ENCODE measurements around the gene GHR.

The GHR gene

GRCh38 chr5:42555797-42556196, 132.6 kb downstream of the GHR start:
- peaks cover 0 to under 1% of the 10 kb centered on the region in 2 donors for H3K9me3 ChIP-seq (ENCODE audit: control insufficient read depth in 2 of 2, low read length in 2 of 2)
- H3K27ac ChIP-seq (ENCODE audit: low read depth in 2 of 2, low read length in 2 of 2), result no peak overlapping the region
- H3K27me3 ChIP-seq (ENCODE audit: control insufficient read depth in 2 of 2, insufficient read depth in 2 of 2, low read length in 2 of 2), result no peaks in the 10 kb centered on the region
- no peaks in the 10 kb centered on the region for H3K36me3 ChIP-seq (ENCODE audit: control insufficient read depth in 2 of 2, insufficient read depth in 2 of 2, low read length in 2 of 2)
- H3K9ac ChIP-seq (ENCODE audit: low read depth in 1 of 2, low read length in 2 of 2), result no peak overlapping the region
- H3K4me3 ChIP-seq (ENCODE audit: low read length in 2 of 2), result no peak overlapping the region
- H3K4me1 ChIP-seq (ENCODE audit: control insufficient read depth in 2 of 2, insufficient read depth in 2 of 2, low read length in 2 of 2), result no peaks in the 10 kb centered on the region

- no peak overlapping the region for H3K27ac ChIP-seq (ENCODE audit: low read depth in 2 of 2, low read length in 2 of 2)
- no peaks in the 10 kb centered on the region for H3K4me1 ChIP-seq (ENCODE audit: control insufficient read depth in 2 of 2, insufficient read depth in 2 of 2, low read length in 2 of 2)
- H3K4me3 ChIP-seq (ENCODE audit: low read length in 2 of 2), result no peak overlapping the region
- peaks cover 0 to 2% of the 10 kb centered on the region in 2 donors for H3K9me3 ChIP-seq (ENCODE audit: control insufficient read depth in 2 of 2, low read length in 2 of 2)
- no peaks in the 10 kb centered on the region for H3K36me3 ChIP-seq (ENCODE audit: control insufficient read depth in 2 of 2, insufficient read depth in 2 of 2, low read length in 2 of 2)
- no peaks in the 10 kb centered on the region for H3K27me3 ChIP-seq (ENCODE audit: control insufficient read depth in 2 of 2, insufficient read depth in 2 of 2, low read length in 2 of 2)
- no peak overlapping the region for H3K9ac ChIP-seq (ENCODE audit: low read depth in 1 of 2, low read length in 2 of 2)
Observed at GRCh38 chr5:42557689-42558088, 134.4 kb downstream of the GHR start.

- H3K9ac ChIP-seq (ENCODE audit: low read depth in 1 of 2, low read length in 2 of 2), result no peak overlapping the region
- no peaks in the 10 kb centered on the region for H3K36me3 ChIP-seq (ENCODE audit: control insufficient read depth in 2 of 2, insufficient read depth in 2 of 2, low read length in 2 of 2)
- H3K9me3 ChIP-seq (ENCODE audit: control insufficient read depth in 2 of 2, low read length in 2 of 2), result peaks cover 0 to 2% of the 10 kb centered on the region in 2 donors
- H3K4me1 ChIP-seq (ENCODE audit: control insufficient read depth in 2 of 2, insufficient read depth in 2 of 2, low read length in 2 of 2), result no peaks in the 10 kb centered on the region
- H3K4me3 ChIP-seq (ENCODE audit: low read length in 2 of 2), result no peak overlapping the region
- no peaks in the 10 kb centered on the region for H3K27me3 ChIP-seq (ENCODE audit: control insufficient read depth in 2 of 2, insufficient read depth in 2 of 2, low read length in 2 of 2)
- no peak overlapping the region for H3K27ac ChIP-seq (ENCODE audit: low read depth in 2 of 2, low read length in 2 of 2)
Observed at GRCh38 chr5:42561656-42562055, 138.4 kb downstream of the GHR start.

- Histone ChIP-seq H3K36me3 (ENCODE audit: control insufficient read depth in 2 of 2, insufficient read depth in 2 of 2, low read length in 2 of 2) (no peaks in the 10 kb centered on the region), H3K4me3 (ENCODE audit: low read length in 2 of 2) (no peak overlapping the region), H3K9ac (ENCODE audit: low read depth in 1 of 2, low read length in 2 of 2) (no peak overlapping the region), H3K27ac (ENCODE audit: low read depth in 2 of 2, low read length in 2 of 2) (no peak overlapping the region), H3K4me1 (ENCODE audit: control insufficient read depth in 2 of 2, insufficient read depth in 2 of 2, low read length in 2 of 2) (no peaks in the 10 kb centered on the region), H3K27me3 (ENCODE audit: control insufficient read depth in 2 of 2, insufficient read depth in 2 of 2, low read length in 2 of 2) (no peaks in the 10 kb centered on the region), H3K9me3 (ENCODE audit: control insufficient read depth in 2 of 2, low read length in 2 of 2) (peaks cover 0 to 2% of the 10 kb centered on the region in 2 donors)
Observed at GRCh38 chr5:42564689-42565356, 141.6 kb downstream of the GHR start.

- H3K4me3 ChIP-seq (ENCODE audit: low read length in 2 of 2), result no peak overlapping the region
- H3K27ac ChIP-seq (ENCODE audit: low read depth in 2 of 2, low read length in 2 of 2), result no peak overlapping the region
Observed at GRCh38 chr5:42566652-42567295, 143.5 kb downstream of the GHR start.

GRCh38 chr5:42569325-42569724, 146.1 kb downstream of the GHR start:
- Histone ChIP-seq H3K9me3 (ENCODE audit: control insufficient read depth in 2 of 2, low read length in 2 of 2) (no peaks in the 10 kb centered on the region), H3K27ac (ENCODE audit: low read depth in 2 of 2, low read length in 2 of 2) (no peak overlapping the region), H3K36me3 (ENCODE audit: control insufficient read depth in 2 of 2, insufficient read depth in 2 of 2, low read length in 2 of 2) (no peaks in the 10 kb centered on the region), H3K4me3 (ENCODE audit: low read length in 2 of 2) (no peak overlapping the region), H3K9ac (ENCODE audit: low read depth in 1 of 2, low read length in 2 of 2) (no peak overlapping the region), H3K4me1 (ENCODE audit: control insufficient read depth in 2 of 2, insufficient read depth in 2 of 2, low read length in 2 of 2) (no peaks in the 10 kb centered on the region), H3K27me3 (ENCODE audit: control insufficient read depth in 2 of 2, insufficient read depth in 2 of 2, low read length in 2 of 2) (no peaks in the 10 kb centered on the region)

More at GRCh38 chr5:42566652-42567295, 143.5 kb downstream of the GHR start:
- Histone ChIP-seq H3K9me3 (ENCODE audit: control insufficient read depth in 2 of 2, low read length in 2 of 2) (no peaks in the 10 kb centered on the region), H3K9ac (ENCODE audit: low read depth in 1 of 2, low read length in 2 of 2) (no peak overlapping the region), H3K4me1 (ENCODE audit: control insufficient read depth in 2 of 2, insufficient read depth in 2 of 2, low read length in 2 of 2) (no peaks in the 10 kb centered on the region), H3K36me3 (ENCODE audit: control insufficient read depth in 2 of 2, insufficient read depth in 2 of 2, low read length in 2 of 2) (no peaks in the 10 kb centered on the region), H3K27me3 (ENCODE audit: control insufficient read depth in 2 of 2, insufficient read depth in 2 of 2, low read length in 2 of 2) (no peaks in the 10 kb centered on the region)

GRCh38 chr5:42569953-42570548, 146.8 kb downstream of the GHR start:
- Histone ChIP-seq H3K4me3 (ENCODE audit: low read length in 2 of 2) (no peak overlapping the region), H3K9me3 (ENCODE audit: control insufficient read depth in 2 of 2, low read length in 2 of 2) (no peaks in the 10 kb centered on the region), H3K36me3 (ENCODE audit: control insufficient read depth in 2 of 2, insufficient read depth in 2 of 2, low read length in 2 of 2) (no peaks in the 10 kb centered on the region), H3K27me3 (ENCODE audit: control insufficient read depth in 2 of 2, insufficient read depth in 2 of 2, low read length in 2 of 2) (no peaks in the 10 kb centered on the region), H3K9ac (ENCODE audit: low read depth in 1 of 2, low read length in 2 of 2) (no peak overlapping the region), H3K4me1 (ENCODE audit: control insufficient read depth in 2 of 2, insufficient read depth in 2 of 2, low read length in 2 of 2) (no peaks in the 10 kb centered on the region), H3K27ac (ENCODE audit: low read depth in 2 of 2, low read length in 2 of 2) (no peak overlapping the region)

GRCh38 chr5:42570966-42571960, 148.0 kb downstream of the GHR start:
- Histone ChIP-seq H3K9ac (ENCODE audit: low read depth in 1 of 2, low read length in 2 of 2) (no peak overlapping the region), H3K4me1 (ENCODE audit: control insufficient read depth in 2 of 2, insufficient read depth in 2 of 2, low read length in 2 of 2) (no peaks in the 10 kb centered on the region)

GRCh38 chr5:42572313-42572712, 149.1 kb downstream of the GHR start:
- Histone ChIP-seq H3K27me3 (ENCODE audit: control insufficient read depth in 2 of 2, insufficient read depth in 2 of 2, low read length in 2 of 2) (no peaks in the 10 kb centered on the region), H3K4me3 (ENCODE audit: low read length in 2 of 2) (no peak overlapping the region), H3K36me3 (ENCODE audit: control insufficient read depth in 2 of 2, insufficient read depth in 2 of 2, low read length in 2 of 2) (no peaks in the 10 kb centered on the region), H3K27ac (ENCODE audit: low read depth in 2 of 2, low read length in 2 of 2) (no peak overlapping the region), H3K9me3 (ENCODE audit: control insufficient read depth in 2 of 2, low read length in 2 of 2) (no peaks in the 10 kb centered on the region), H3K4me1 (ENCODE audit: control insufficient read depth in 2 of 2, insufficient read depth in 2 of 2, low read length in 2 of 2) (no peaks in the 10 kb centered on the region), H3K9ac (ENCODE audit: low read depth in 1 of 2, low read length in 2 of 2) (no peak overlapping the region)

More at GRCh38 chr5:42570966-42571960, 148.0 kb downstream of the GHR start:
- no peaks in the 10 kb centered on the region for H3K9me3 ChIP-seq (ENCODE audit: control insufficient read depth in 2 of 2, low read length in 2 of 2)
- H3K4me3 ChIP-seq (ENCODE audit: low read length in 2 of 2), result no peak overlapping the region
- H3K27ac ChIP-seq (ENCODE audit: low read depth in 2 of 2, low read length in 2 of 2), result no peak overlapping the region
- H3K27me3 ChIP-seq (ENCODE audit: control insufficient read depth in 2 of 2, insufficient read depth in 2 of 2, low read length in 2 of 2), result no peaks in the 10 kb centered on the region
- H3K36me3 ChIP-seq (ENCODE audit: control insufficient read depth in 2 of 2, insufficient read depth in 2 of 2, low read length in 2 of 2), result no peaks in the 10 kb centered on the region

Measured in mucosa of rectum (tissue), 2 donors.